Cardiac muscle cell (in vitro differentiated cells and primary cell): ENCODE data around the gene IP6K1. TPM values are rescaled to one million over a fixed set of nuclear protein-coding genes. Genes with fewer than 3 reads are reported as not detected.

ENCODE experiments used
- DNase-seq, 2 donors: peaks; one replicate each; pipeline versions ENCODE4 v3.0.0 to v3.0.0-alpha.2; 2010 to 2017; ENCODE audit warnings: low read depth in 1 of 2, low spot score in 1 of 2
- H3K27ac ChIP-seq: fragments of 200-600 bp; sonication (generic); 2 replicates; pipeline ENCODE4 v1.5.1; 2016
- H3K27me3 ChIP-seq: fragments of 200-600 bp; sonication (generic); 2 replicates; pipeline ENCODE4 v1.6.0; 2016; ENCODE audit warnings: control low read depth
- H3K36me3 ChIP-seq: fragments of 200-600 bp; sonication (generic); 2 replicates; pipeline ENCODE4 v1.5.1; 2016; ENCODE audit warnings: control low read depth
- H3K4me1 ChIP-seq: fragments of 200-600 bp; sonication (generic); 2 replicates; pipeline ENCODE4 v1.8.1; 2017; ENCODE audit warnings: low read depth, mild to moderate bottlenecking, mixed run types
- H3K4me3 ChIP-seq: fragments of 200-600 bp; sonication (generic); 2 replicates; pipeline ENCODE4 v1.5.1; 2016; ENCODE audit warnings: mild to moderate bottlenecking
- H3K9me3 ChIP-seq: fragments of 200-600 bp; sonication (generic); 2 replicates; pipeline ENCODE4 v1.5.1; 2017; ENCODE audit warnings: low read depth, mild to moderate bottlenecking, control low read depth
- CTCF ChIP-seq: IDR thresholded peaks from 2 replicates; pipeline ENCODE4 v1.5.1; 2012; ENCODE audit warnings: low read depth, mild to moderate bottlenecking, low read length
- polyA plus RNA-seq: library from polyadenylated mRNA; unstranded; fragments of >200 nt; fragmentation: Nextera tagmentation; extraction: Ambion mirVana; gene quantifications from 2 replicates; pipeline ENCODE4 v1.2.1, GENCODE V29; 2016
- total RNA-seq: library from RNA; depleted of rRNA; stranded (reverse); fragments of >200 nt; gene quantifications from 2 replicates; pipeline ENCODE4 v1.2.3, GENCODE V29; 2016

Gene IP6K1
- total and polyA plus RNA-seq, 2 experiments from 2014 or later = 30.1 to 40.3 TPM

DNA sequence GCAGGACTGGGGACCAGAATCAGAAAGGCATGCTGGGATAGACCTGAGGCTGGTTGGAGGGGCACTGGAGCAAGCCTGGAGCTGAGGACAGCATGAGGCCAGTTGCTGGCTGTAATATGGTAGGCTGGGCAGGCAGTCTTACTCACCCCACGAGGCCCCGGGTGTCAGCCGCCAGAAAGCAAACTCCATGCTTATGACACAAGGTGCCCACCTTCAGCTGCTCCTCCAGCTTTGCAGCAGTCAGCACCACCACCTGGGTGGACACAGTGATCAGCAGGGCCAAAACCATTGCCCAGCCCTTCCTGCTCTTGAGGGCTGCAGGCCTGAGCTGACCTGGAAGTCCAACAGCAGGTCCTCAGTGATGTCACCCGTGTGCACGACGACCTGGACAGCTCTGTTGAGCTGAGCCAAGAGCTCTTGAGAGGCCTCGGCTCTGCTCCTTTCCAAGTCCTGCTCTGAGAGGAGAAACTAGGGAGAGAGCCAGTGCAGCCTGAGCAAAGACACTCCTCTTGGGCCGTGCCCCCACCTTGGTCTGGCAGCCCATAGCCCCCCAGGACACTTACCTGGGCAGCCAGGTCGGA lies 26.7 kb upstream of the IP6K1 start:
- TF ChIP-seq CTCF = no peak
- no peak overlapping the region for H3K27ac ChIP-seq
- H3K36me3 ChIP-seq = no peaks in the 10 kb centered on the region
- no peaks in the 10 kb centered on the region for H3K9me3 ChIP-seq
- H3K4me1 ChIP-seq = peaks cover 7% of the 10 kb centered on the region
- H3K4me3 ChIP-seq = no peak overlapping the region
- H3K27me3 ChIP-seq = no peaks in the 10 kb centered on the region
- DNase-seq = no peak

- Histone ChIP-seq H3K4me3 (no peak overlapping the region), H3K4me1 (peaks cover 32% of the 10 kb centered on the region), H3K27ac (peak overlapping the region; percentile 26), H3K9me3 (no peaks in the 10 kb centered on the region), H3K36me3 (no peaks in the 10 kb centered on the region), H3K27me3 (peaks cover 14% of the 10 kb centered on the region)
- TF ChIP-seq CTCF = no peak
- peak in 1 of 2 donors; percentile 64 for DNase-seq
Measured at GRCh38 chr3:49807431-49808114, 21.2 kb upstream of the IP6K1 start.

- Histone ChIP-seq H3K36me3 (no peaks in the 10 kb centered on the region), H3K27ac (no peak overlapping the region), H3K27me3 (peaks cover 16% of the 10 kb centered on the region), H3K4me3 (no peak overlapping the region), H3K9me3 (no peaks in the 10 kb centered on the region), H3K4me1 (peaks cover 32% of the 10 kb centered on the region)
- no peak for DNase-seq
- no peak for TF ChIP-seq CTCF
Measured at GRCh38 chr3:49806850-49807249, 20.5 kb upstream of the IP6K1 start.

GRCh38 chr3:49805897-49806701 lies 19.8 kb upstream of the IP6K1 start:
- no peaks in the 10 kb centered on the region for H3K9me3 ChIP-seq
- peaks cover 23% of the 10 kb centered on the region for H3K27me3 ChIP-seq
- TF ChIP-seq CTCF = no peak
- peak overlapping the region; percentile 35 for H3K27ac ChIP-seq
- peaks cover 32% of the 10 kb centered on the region for H3K4me1 ChIP-seq
- no peaks in the 10 kb centered on the region for H3K36me3 ChIP-seq
- no peak overlapping the region for H3K4me3 ChIP-seq
- DNase-seq = peak in 1 of 2 donors; percentile 89

DNA sequence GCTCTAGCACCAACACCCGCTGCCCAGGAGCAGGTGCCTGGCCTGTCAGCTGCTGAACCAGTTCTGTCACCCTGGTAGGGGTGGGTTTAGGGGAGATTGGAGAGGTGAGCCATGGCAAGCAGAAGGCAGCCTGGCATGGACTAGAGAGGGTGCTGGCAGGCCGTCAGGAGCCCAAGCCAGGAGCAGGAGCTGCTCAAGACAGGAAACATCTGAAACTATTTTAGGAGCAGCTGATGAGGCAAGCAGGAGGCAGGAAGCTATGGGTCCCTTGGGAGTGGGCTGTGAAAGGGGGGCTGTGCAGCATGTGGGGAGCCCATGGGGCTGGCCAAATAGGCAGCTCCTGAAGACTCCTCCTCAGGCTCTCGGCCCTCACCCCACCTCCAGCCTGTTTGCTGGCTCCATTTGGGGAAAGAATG lies 19.0 kb upstream of the IP6K1 start:
- peak; percentile 30 to 98 for DNase-seq
- Histone ChIP-seq H3K4me1 (peaks cover 32% of the 10 kb centered on the region), H3K36me3 (no peaks in the 10 kb centered on the region), H3K9me3 (no peaks in the 10 kb centered on the region), H3K4me3 (no peak overlapping the region), H3K27me3 (peaks cover 25% of the 10 kb centered on the region), H3K27ac (peak overlapping the region; percentile 35)
- TF ChIP-seq CTCF = no peak
